DMS53 (cell line): ENCODE measurements around the gene KLF13.
A peak's percentile ranks its signal among the peaks of the same experiment; 100 is the strongest.

Source experiments
- DNase-seq: peaks from one replicate; lab custom pipeline; 2025; lab: John Stamatoyannopoulos, UW

Gene KLF13

GRCh38 chr15:31317017-31317416 lies 9.6 kb upstream of the KLF13 start:
- no peak for DNase-seq

- no peak for DNase-seq
Observed at GRCh38 chr15:31317421-31318327, 9.0 kb upstream of the KLF13 start.

GRCh38 chr15:31318429-31318828 lies 8.2 kb upstream of the KLF13 start:
- no peak for DNase-seq

GRCh38 chr15:31320022-31320421 lies 6.6 kb upstream of the KLF13 start:
- DNase-seq: no peak

GRCh38 chr15:31321418-31321817 lies 5.2 kb upstream of the KLF13 start:
- DNase-seq: no peak

GRCh38 chr15:31322504-31322903 lies 4.1 kb upstream of the KLF13 start:
- DNase-seq: no peak

- DNase-seq: no peak
Observed at GRCh38 chr15:31323627-31324026, 3.0 kb upstream of the KLF13 start.

GRCh38 chr15:31324186-31324585 lies 2.4 kb upstream of the KLF13 start:
- DNase-seq: no peak

GRCh38 chr15:31324806-31325594 lies 1.6 kb upstream of the KLF13 start:
- no peak for DNase-seq

GRCh38 chr15:31325595-31326155 lies 960 bp upstream of the KLF13 start:
- peak; percentile 52 for DNase-seq

GRCh38 chr15:31326875-31327668 lies 437 bp downstream of the KLF13 start:
- peak; percentile 89 for DNase-seq

GRCh38 chr15:31327669-31328427 lies 1.2 kb downstream of the KLF13 start:
- DNase-seq: peak; percentile 77

GRCh38 chr15:31328428-31328968 lies 1.9 kb downstream of the KLF13 start:
- peak; percentile 74 for DNase-seq

GRCh38 chr15:31328969-31329639 lies 2.5 kb downstream of the KLF13 start:
- peak; percentile 62 for DNase-seq

- no peak for DNase-seq
Observed at GRCh38 chr15:31329640-31330010, 3.0 kb downstream of the KLF13 start.

- DNase-seq: no peak
Observed at GRCh38 chr15:31330111-31330785, 3.6 kb downstream of the KLF13 start.

GRCh38 chr15:31330836-31331235 lies 4.2 kb downstream of the KLF13 start:
- no peak for DNase-seq

- DNase-seq: no peak
Observed at GRCh38 chr15:31331389-31331788, 4.8 kb downstream of the KLF13 start.

- no peak for DNase-seq
Observed at GRCh38 chr15:31332020-31332680, 5.5 kb downstream of the KLF13 start.
